K562 (cell line): ENCODE data around the gene LMO2. TPM values are rescaled to one million over a fixed set of nuclear protein-coding genes. Genes with fewer than 3 reads are reported as not detected.

ENCODE experiments used
- ATF3 ChIP-seq, 2 experiments: fragments of 450-650 bp in 1 of 2; sonication (generic) in 1 of 2; formaldehyde crosslinking in 1 of 2; IDR thresholded peaks in 1 of 2; conservative IDR thresholded peaks in 1 of 2; 2 replicates each; pipeline versions ENCODE4 v1.6.1 to v1.8.1; 2016 to 2023; ENCODE audit warnings: mild to moderate bottlenecking in 2 of 2, moderate library complexity in 2 of 2, inconsistent platforms in 1 of 2, missing genetic modification reagents in 1 of 2
- BCOR ChIP-seq: fragments of 450-650 bp; IDR thresholded peaks from 2 replicates; pipeline ENCODE4 v1.6.1; 2016
- C11orf30 ChIP-seq: fragments of 450-650 bp; IDR thresholded peaks from 2 replicates; pipeline ENCODE4 v1.6.1; 2016; ENCODE audit warnings: low read depth, mild to moderate bottlenecking
- CBX8 ChIP-seq: fragments of 200-600 bp; sonication (generic); IDR thresholded peaks from 2 replicates; pipeline ENCODE4 v1.6.1; 2012; ENCODE audit warnings: borderline replicate concordance, mixed run types, low read depth, mild to moderate bottlenecking, moderate library complexity, mixed read lengths, low read length, control low read depth, inconsistent platforms; ENCODE audit not compliant: poor library complexity, severe bottlenecking; ENCODE audit errors: extremely low read depth
- MAFG ChIP-seq: fragments of 450-650 bp; conservative IDR thresholded peaks from 2 replicates; pipeline ENCODE4 v1.6.1; 2016; ENCODE audit warnings: missing genetic modification characterization, missing compliant biosample characterization
- REST ChIP-seq, 2 experiments: fragments of 450-650 bp; formaldehyde crosslinking in 1 of 2; IDR thresholded peaks; 2 replicates each; pipeline versions ENCODE4 v1.4.0 to v1.6.1; 2014 to 2020; ENCODE audit warnings: mild to moderate bottlenecking in 2 of 2, borderline replicate concordance in 1 of 2, low read depth in 1 of 2
- polyA plus RNA-seq, 8 experiments: library from polyadenylated mRNA; depleted of rRNA in 4 of 8; stranded (reverse) in 5 of 8; unstranded in 3 of 8; fragments of >200 nt; fragmentation: Nextera tagmentation in 2 of 8; fragmentation: Illumina TruSeq in 1 of 8; extraction: Ambion mirVana in 2 of 8; extraction: Trizol in 1 of 8; gene quantifications; 2 replicates each; pipeline versions ENCODE4 v1.2.1 to v1.2.3, GENCODE V29; 2011 to 2014; ENCODE audit warnings: inconsistent platforms in 1 of 8, missing spikeins in 1 of 8
- total RNA-seq, 7 experiments: library from RNA; depleted of rRNA in 6 of 7; stranded (reverse); fragments of >200 nt in 6 of 7; fragmentation: Illumina TruSeq in 2 of 7; extraction: Trizol in 2 of 7; gene quantifications; 2 replicates each; pipeline versions ENCODE4 v1.2.1 to v1.2.3, GENCODE V29; 2011 to 2021; ENCODE audit warnings: low replicate concordance in 1 of 7

The LMO2 gene
- total and polyA plus RNA-seq, 9 of the 15 experiments (the other 6 are each of a cell fraction or from before 2014, with no cell fraction given): 6.9 to 126 (median 91.5) TPM

GRCh38 chr11:33899400-33900037, 7.6 kb upstream of the LMO2 start (continued):
- TF ChIP-seq REST (IDR thresholded peaks at IDR 0.05; ENCODE audit: borderline replicate concordance): peak; percentile 50; the same call in 1 of the 2 replicates
- TF ChIP-seq REST (CRISPR knock-in tag; IDR thresholded peaks at IDR 0.05; ENCODE audit: low read depth): no peak
- TF ChIP-seq CBX8: no peak
- TF ChIP-seq MAFG: peak; percentile 75
- no peak for TF ChIP-seq BCOR
- TF ChIP-seq ATF3 (IDR thresholded peaks at IDR 0.05): peak; percentile 78
- TF ChIP-seq ATF3 (CRISPR knock-in tag; conservative IDR thresholded peaks at IDR 0.05): no peak
- TF ChIP-seq C11orf30: peak; percentile 71
- TF ChIP-seq, all 486 proteins: peak for 20
